Measurements from ENCODE around the gene KRTAP10-11.
"Not testable (repeated sequence)": the region's sequence is repeated elsewhere in the genome, so short reads cannot be mapped to it uniquely, and the experiment has no call there.

KRTAP10-11 gene

DNA sequence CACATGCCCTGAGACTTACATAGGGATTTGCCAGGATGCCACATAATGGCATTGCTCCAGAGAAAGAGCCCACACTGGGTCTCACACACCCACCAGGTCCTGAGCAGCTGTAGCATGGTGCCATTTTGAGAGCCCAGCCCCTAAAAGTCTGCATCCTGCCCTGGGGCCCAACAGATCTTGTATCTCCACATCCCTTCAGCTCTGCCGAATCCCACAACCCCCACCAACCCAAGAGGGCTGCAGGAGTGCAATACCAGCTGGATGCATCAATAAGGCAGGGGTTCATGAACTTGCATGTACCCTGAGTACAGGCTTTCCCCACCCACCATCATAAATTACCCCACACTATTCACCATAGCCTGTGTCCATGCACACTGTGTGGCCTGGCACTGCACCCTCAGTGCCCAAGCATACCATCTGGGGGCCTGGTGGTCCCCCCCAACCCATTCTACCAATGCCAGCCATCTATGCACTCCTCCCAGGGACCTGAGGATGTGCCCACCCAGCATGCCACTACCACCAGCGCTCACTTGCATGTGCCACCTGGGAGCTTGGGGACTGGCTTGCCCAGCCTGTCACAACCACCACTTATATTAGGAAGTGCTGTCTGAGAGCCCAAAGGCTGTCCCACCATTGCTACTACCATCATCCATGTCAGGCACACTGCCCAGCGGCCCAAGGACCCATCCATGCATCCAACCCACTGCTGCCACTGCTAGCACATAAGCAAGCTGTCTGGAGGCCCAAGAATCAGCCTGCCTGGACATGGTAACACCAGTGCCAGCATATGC is 24.6 kb downstream of the KRTAP10-11 start:
- DNase-seq, result no peak

DNA sequence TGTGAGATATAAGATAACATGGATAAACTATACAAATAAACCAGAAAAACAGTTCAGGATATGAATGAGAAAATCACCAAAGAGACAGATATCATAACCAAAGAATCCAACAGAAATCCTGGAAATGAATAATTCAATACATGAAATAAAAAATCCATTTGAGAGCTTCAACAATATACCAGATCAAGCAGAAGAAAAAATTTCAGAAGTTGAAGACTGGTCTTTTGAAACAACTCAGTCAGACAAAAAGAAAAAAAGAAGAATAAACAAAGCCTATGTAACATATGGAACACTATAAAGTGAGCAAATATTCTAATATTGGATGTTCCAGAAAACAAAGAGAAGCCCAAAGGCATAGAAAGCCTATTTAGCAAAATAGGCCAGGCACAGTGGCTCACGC is 25.7 kb downstream of the KRTAP10-11 start:
- DNase-seq, result no peak

DNA sequence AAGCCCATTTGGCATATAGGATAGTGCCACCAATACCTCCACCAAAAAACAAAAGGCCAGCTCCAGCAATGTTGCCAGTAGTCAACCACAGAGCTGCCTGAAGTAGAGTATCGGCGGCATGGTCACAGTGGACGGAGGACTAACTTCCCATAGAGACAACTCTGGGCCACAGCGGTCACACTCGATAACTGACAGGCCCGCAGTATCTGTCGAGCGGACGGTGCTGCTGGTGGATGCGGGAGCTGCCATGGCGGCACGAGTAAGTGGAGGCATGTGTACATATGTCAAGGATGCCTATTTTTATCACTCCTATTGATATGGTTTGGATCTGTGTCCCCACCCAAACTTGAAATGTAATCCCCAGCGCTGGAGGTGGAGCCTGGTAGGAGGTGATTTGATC is 31.7 kb downstream of the KRTAP10-11 start:
- DNase-seq, result no peak

DNA sequence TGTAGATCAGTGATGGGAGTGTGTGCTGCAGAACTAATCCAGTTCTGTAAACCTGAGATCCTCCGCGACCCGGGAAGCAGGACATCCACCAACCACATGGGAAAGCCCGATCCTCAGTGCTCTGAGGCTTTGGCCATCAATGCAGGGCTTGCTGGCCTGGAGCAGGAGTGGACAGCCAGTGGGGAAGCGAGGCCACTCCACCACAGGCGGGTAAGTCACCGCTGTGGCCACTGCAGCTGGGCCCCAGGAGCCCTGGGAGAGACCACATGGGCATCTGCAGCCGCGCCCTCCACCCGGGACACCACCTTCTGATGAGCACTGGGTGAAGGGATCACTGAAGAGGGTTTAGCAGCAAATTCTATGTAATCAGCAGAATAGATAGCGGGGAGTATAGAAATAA is 34.9 kb downstream of the KRTAP10-11 start:
- DNase-seq, result no peak

- DNase-seq, result no peak
Measured at GRCh38 chr21:44681861-44682579, 35.8 kb downstream of the KRTAP10-11 start, which contains the start of gene KRTAP12-1. Gene KRTAP12-1, minus strand, starts transcription at chr21:44682163. Its CDS starts 40 bp downstream, at chr21:44682123.

DNA sequence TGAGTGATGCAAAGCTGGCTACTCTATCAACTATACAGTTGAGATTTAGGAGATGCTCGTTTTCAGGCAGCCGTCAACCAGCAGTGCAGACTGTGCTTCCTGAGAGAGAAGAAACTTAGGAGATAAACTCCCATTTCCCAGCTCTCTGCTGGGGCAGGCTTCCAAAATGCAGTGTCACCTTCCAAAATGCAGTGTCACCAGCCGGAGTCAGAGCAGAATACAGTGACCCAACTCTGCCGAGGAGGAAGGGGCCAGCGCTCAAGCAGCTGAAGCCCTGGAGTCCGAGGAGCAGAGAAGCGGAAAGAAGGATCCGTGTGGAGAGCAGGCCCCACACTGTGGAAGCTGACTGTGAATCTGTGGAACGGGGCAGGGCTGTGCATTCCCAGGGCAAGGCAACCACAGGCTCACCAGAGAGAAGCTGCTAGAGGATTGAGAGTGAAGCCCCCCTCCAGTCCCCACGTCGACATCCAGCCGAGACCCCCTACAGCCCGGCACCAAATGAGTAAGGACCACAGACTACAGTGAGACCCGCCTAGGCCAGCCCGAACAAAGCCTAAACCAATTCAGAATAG is 36.5 kb downstream of the KRTAP10-11 start:
- no peak for DNase-seq

DNA sequence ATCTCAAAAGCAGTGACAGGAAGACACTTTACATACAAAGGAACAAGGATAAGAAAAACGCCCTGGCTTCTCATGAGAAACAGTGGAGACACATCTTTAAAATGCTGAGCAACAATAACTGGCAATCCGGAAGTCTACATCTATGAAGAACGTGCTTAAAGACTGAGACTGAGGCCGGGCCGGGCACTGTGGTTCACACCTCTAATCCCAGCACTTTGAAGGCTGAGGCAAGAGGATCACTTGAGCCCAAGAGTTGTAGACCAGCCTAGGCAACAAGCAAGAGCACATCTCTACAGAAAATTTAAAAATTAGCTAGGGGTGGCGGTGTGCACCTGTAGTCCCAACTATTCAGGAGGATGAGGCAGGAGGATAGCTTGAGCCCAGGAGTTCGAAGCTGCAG is 37.9 kb downstream of the KRTAP10-11 start:
- no peak for DNase-seq

GRCh38 chr21:44684483-44684882 is 38.3 kb downstream of the KRTAP10-11 start:
- DNase-seq, result no peak

- not testable (repeated sequence) for DNase-seq
Measured at GRCh38 chr21:44685050-44685449, 38.8 kb downstream of the KRTAP10-11 start.

- no peak for DNase-seq
Measured at GRCh38 chr21:44686000-44686781, 40.0 kb downstream of the KRTAP10-11 start.

DNA sequence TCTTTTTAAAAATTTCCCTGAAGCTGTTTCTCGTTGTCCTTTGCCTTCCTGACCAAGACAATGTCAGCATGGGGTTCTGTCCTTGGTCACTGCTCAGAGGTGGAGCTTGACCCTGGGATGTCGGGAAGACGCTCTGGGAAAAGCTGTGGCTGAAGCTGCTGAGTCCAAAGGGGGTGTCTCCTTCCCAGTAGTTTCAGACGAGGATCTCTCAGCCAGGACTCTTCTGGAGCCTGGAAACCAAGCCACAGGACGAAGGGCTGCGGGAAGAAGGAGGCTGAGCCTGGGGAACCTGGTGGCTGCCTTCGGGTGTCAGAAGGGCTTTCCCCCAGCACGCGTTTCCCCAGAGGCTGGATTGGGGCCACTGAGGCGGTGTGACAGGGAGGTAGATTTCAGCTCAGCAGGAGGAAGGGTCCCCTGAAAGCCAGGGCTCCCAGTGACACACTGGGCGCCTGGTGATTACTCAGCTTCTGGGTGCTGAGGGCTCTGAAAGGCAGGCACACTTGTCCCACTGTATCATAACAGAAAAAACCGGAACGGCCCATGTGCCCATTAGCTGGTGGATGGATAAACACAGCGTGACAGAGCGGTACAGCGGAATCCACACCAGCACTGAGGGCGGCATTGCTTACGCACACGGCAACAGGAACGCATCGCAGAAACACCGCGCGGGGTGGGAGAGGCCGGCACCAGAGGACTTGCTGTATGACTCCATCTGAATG is 40.8 kb downstream of the KRTAP10-11 start:
- no peak for DNase-seq

GRCh38 chr21:44687671-44688070 is 41.5 kb downstream of the KRTAP10-11 start:
- DNase-seq, result no peak

DNA sequence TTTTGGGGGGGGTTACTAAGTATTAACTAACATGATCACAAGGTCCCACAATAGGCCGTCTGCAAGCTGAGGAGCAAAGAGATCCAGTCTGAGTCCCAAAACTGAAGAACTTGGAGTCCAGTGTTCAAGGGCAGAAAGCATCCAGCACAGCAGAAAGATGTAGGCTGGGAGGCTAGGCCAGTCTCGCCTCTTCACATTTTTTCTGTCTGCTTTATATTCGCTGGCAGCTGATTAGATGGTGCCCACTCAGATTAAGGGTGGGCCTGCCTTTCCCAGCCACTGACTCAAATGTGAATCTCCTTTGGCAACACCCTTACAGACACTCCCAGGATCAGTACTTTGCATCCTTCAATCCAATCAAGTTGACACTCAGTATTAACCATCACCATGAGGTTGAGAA is 43.5 kb downstream of the KRTAP10-11 start:
- DNase-seq, result not testable (repeated sequence)

GRCh38 chr21:44691686-44692085 is 45.5 kb downstream of the KRTAP10-11 start:
- no peak for DNase-seq

DNA sequence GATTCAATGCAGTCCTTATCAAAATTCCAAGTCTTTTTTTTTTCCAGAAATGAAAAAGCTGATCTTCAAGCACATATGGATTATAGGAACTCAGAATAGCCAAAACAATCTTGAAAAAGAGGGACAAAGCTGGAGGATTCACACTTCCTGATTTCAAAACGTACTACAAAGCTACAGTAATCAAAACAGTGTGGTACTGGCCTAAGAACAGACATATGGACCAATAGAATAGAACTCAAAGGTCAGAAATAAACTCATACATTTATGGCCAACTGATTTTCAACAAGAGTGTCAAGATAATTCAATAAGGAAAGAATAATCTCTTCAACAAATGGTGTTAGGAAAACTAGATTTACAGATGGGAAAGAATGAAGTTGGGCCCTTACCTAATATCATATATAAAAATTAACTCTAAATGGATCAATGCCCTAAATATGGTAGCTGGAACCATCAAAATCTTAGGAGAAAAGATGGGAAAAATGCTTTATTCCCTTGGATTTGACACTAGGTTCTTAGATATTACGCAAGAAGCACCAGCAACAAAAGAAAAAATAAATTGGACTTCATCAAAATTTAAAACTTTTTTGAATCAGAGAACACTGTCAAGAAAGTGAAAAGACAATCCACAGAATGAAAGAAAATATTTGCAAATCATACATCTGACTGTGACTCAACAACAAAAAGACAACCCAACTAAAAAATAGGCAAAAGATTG is 46.7 kb downstream of the KRTAP10-11 start:
- no peak for DNase-seq

GRCh38 chr21:44694776-44695175 is 48.6 kb downstream of the KRTAP10-11 start:
- DNase-seq, result no peak

GRCh38 chr21:44695184-44695583 is 49.0 kb downstream of the KRTAP10-11 start:
- DNase-seq, result no peak

- no peak for DNase-seq
Measured at GRCh38 chr21:44695641-44696040, 49.4 kb downstream of the KRTAP10-11 start.

GRCh38 chr21:44696572-44696971 is 50.4 kb downstream of the KRTAP10-11 start:
- DNase-seq, result no peak
